Panc1 (cell line): ENCODE results near the gene REC114. TPM values are rescaled to one million over a fixed set of nuclear protein-coding genes. Genes with fewer than 3 reads are reported as not detected.
"Not testable (repeated sequence)": the region's sequence is repeated elsewhere in the genome, so short reads cannot be mapped to it uniquely, and the experiment has no call there.

Source experiments
- ATAC-seq: fragments of 200-7000 bp; cut with Tn5 transposase; 2 replicates; pipeline ENCODE4 v1.9.1; 2020; ENCODE audit warnings: mild to moderate bottlenecking, moderate library complexity
- BruUV-seq: library from RNA; stranded (reverse); fragments of 400-500 nt; replicated peaks from 2 replicates; lab custom pipeline; 2021; lab: Mats Ljungman, UMichigan
- CTCF ChIA-PET: fragments of 300-600 bp; sonication (Branson Sonifier 250); formaldehyde crosslinking; loops from one replicate; lab custom pipeline; 2022; ENCODE audit warnings: antibody characterized with exemption; lab: Charles Lee
- POLR2A ChIA-PET: fragments of 300-600 bp; sonication (Branson Sonifier 250); formaldehyde crosslinking; loops from one replicate; lab custom pipeline; 2022; ENCODE audit warnings: antibody characterized with exemption; lab: Charles Lee
- DNase-seq: peaks from one replicate; pipeline ENCODE4 v3.0.0-alpha.2; 2010; ENCODE audit warnings: low read depth, low spot score
- H3K27ac ChIP-seq: 2 replicates; pipeline ENCODE4 v1.5.1; 2011; ENCODE audit warnings: mild to moderate bottlenecking, low read length, inconsistent platforms
- H3K27me3 ChIP-seq: fragments of 200-500 bp; sonication (Bioruptor generic); 2 replicates; pipeline ENCODE4 v1.6.0; 2014; ENCODE audit warnings: low read length, inconsistent platforms; ENCODE audit not compliant: control insufficient read depth, insufficient read depth
- H3K36me3 ChIP-seq: fragments of 200-500 bp; sonication (Bioruptor generic); 2 replicates; pipeline ENCODE4 v1.5.1; 2014; ENCODE audit warnings: inconsistent platforms, mild to moderate bottlenecking, low read length, moderate library complexity; ENCODE audit not compliant: control insufficient read depth, insufficient read depth
- H3K4me1 ChIP-seq: 2 replicates; pipeline ENCODE4 v1.5.1; 2011; ENCODE audit warnings: inconsistent platforms, mild to moderate bottlenecking, low read length, moderate library complexity; ENCODE audit not compliant: control insufficient read depth, insufficient read depth
- H3K4me3 ChIP-seq, 2 experiments: 2 replicates each; pipeline ENCODE4 v1.5.1; 2011 to 2012; ENCODE audit warnings: low read depth in 2 of 2, low read length in 2 of 2, mild to moderate bottlenecking in 2 of 2, inconsistent platforms in 1 of 2, moderate library complexity in 1 of 2
- H3K9me3 ChIP-seq: fragments of 200-500 bp; sonication (Bioruptor generic); 2 replicates; pipeline ENCODE4 v1.5.1; 2014; ENCODE audit warnings: low read depth, mild to moderate bottlenecking, inconsistent platforms, low read length, moderate library complexity; ENCODE audit not compliant: control insufficient read depth, insufficient read depth
- CTCF ChIP-seq: fragments of 450-650 bp; IDR thresholded peaks from 2 replicates; pipeline ENCODE4 v1.5.1; 2017; ENCODE audit warnings: mild to moderate bottlenecking
- POLR2AphosphoS5 ChIP-seq: IDR thresholded peaks from 2 replicates; pipeline ENCODE4 v1.6.1; 2012; ENCODE audit warnings: mild to moderate bottlenecking, low read depth, low read length, moderate library complexity
- SIN3A ChIP-seq: IDR thresholded peaks from 2 replicates; pipeline ENCODE4 v1.6.1; 2012; ENCODE audit warnings: low read depth, mild to moderate bottlenecking, low read length, moderate library complexity, borderline replicate concordance; ENCODE audit not compliant: insufficient read depth
- TCF7L2 ChIP-seq: IDR thresholded peaks from 2 replicates; pipeline ENCODE4 v1.6.1; 2011; ENCODE audit warnings: mild to moderate bottlenecking, low read depth, low read length, inconsistent platforms
- in situ Hi-C: cut with HindIII; loops from 2 replicates; pipeline ENCODE4 v1.10.0; 2016; ENCODE audit warnings: low sequenced_read_pairs, low pct_unique_long_range_greater_than_20kb
- intact Hi-C: fragments of 100-400 bp; cut with micrococcal nuclease; formaldehyde crosslinking; loops from one replicate; pipeline ENCODE4 v1.10.0; 2022; ENCODE audit not compliant: unreplicated experiment
- total RNA-seq: library from RNA; stranded (reverse); gene quantifications from one replicate; pipeline ENCODE4 v1.2.1, GENCODE V29; 2021; ENCODE audit not compliant: unreplicated experiment
- TF ChIP-seq, protein P1 (sequence below), 2 experiments: IDR thresholded peaks; 2 replicates each; pipeline ENCODE4 v1.6.1; 2011 to 2012; ENCODE audit warnings: low read depth in 2 of 2, control low read depth in 1 of 2, low read length in 1 of 2, mild to moderate bottlenecking in 1 of 2, moderate library complexity in 1 of 2; ENCODE audit not compliant: insufficient read depth in 1 of 2

The REC114 gene
- total RNA-seq, 1 experiment from 2014 or later = not detected

DNA sequence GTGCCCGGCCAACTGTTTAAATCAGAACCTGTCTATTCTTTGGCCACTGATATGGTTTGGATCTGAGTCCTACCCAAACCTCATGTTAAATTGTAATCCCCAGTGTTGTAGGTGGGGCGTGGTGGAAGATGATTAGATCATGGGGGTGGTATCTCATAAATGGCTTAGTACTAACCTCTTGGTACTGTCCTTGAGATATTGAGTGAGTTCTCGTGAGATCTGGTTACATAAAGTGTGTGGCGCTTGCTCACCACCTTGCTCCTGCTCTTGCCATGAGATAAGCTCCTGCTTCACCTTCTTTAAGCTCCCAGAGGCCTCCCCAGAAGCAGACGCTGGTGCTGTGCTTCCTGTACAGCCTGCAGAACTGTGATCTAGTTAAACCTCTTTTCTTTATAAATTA, 42.4 kb downstream of the REC114 start:
- POLR2A ChIA-PET = no interaction called here
- TF ChIP-seq CTCF = no peak
- DNase-seq (no peak), ATAC-seq (no peak)
- H3K9me3 ChIP-seq = no peaks in the 10 kb centered on the region
- in situ Hi-C loops = no loop called here
- peaks cover 3% of the 10 kb centered on the region for H3K27me3 ChIP-seq
- no peak overlapping the region for H3K27ac ChIP-seq
- no peaks in the 10 kb centered on the region for H3K36me3 ChIP-seq
- no peaks in the 10 kb centered on the region for H3K4me1 ChIP-seq
- intact Hi-C loops = no loop called here
- no peak overlapping the region for H3K4me3 ChIP-seq
- BruUV-seq = no TSS peak
- CTCF ChIA-PET = no interaction called here

GRCh38 chr15:73485885-73486284, 42.9 kb downstream of the REC114 start:
- in situ Hi-C loops, BruUV-seq, CTCF ChIA-PET, DNase-seq, ATAC-seq, H3K27ac ChIP-seq, intact Hi-C loops, H3K9me3 ChIP-seq, H3K4me3 ChIP-seq, H3K27me3 ChIP-seq, H3K36me3 ChIP-seq, H3K4me1 ChIP-seq: not testable (repeated sequence)
- POLR2A ChIA-PET = interaction anchor here (0.7 kb wide), 1 partner anchor 66 kb away, joined by 3 read pairs; no protein-coding TSS in a partner anchor

- H3K36me3 ChIP-seq = no peaks in the 10 kb centered on the region
- in situ Hi-C loops (no loop called here), intact Hi-C loops (no loop called here)
- peaks cover 3% of the 10 kb centered on the region for H3K27me3 ChIP-seq
- DNase-seq (no peak), ATAC-seq (no peak)
- no TSS peak for BruUV-seq
- no peak overlapping the region for H3K4me3 ChIP-seq
- TF ChIP-seq SIN3A (no peak), POLR2AphosphoS5 (no peak), TCF7L2 (no peak), CTCF (no peak)
- TF ChIP-seq, protein P1, sequence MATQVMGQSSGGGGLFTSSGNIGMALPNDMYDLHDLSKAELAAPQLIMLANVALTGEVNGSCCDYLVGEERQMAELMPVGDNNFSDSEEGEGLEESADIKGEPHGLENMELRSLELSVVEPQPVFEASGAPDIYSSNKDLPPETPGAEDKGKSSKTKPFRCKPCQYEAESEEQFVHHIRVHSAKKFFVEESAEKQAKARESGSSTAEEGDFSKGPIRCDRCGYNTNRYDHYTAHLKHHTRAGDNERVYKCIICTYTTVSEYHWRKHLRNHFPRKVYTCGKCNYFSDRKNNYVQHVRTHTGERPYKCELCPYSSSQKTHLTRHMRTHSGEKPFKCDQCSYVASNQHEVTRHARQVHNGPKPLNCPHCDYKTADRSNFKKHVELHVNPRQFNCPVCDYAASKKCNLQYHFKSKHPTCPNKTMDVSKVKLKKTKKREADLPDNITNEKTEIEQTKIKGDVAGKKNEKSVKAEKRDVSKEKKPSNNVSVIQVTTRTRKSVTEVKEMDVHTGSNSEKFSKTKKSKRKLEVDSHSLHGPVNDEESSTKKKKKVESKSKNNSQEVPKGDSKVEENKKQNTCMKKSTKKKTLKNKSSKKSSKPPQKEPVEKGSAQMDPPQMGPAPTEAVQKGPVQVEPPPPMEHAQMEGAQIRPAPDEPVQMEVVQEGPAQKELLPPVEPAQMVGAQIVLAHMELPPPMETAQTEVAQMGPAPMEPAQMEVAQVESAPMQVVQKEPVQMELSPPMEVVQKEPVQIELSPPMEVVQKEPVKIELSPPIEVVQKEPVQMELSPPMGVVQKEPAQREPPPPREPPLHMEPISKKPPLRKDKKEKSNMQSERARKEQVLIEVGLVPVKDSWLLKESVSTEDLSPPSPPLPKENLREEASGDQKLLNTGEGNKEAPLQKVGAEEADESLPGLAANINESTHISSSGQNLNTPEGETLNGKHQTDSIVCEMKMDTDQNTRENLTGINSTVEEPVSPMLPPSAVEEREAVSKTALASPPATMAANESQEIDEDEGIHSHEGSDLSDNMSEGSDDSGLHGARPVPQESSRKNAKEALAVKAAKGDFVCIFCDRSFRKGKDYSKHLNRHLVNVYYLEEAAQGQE (IDR thresholded peaks at IDR 0.05; ENCODE audit: insufficient read depth in 1 of 2, low read depth in 2 of 2, low read length in 1 of 2) = no peak
- POLR2A ChIA-PET = no interaction called here
- H3K4me1 ChIP-seq = no peaks in the 10 kb centered on the region
- no peak overlapping the region for H3K27ac ChIP-seq
- CTCF ChIA-PET = no interaction called here
- no peaks in the 10 kb centered on the region for H3K9me3 ChIP-seq
Measured at GRCh38 chr15:73488698-73489097, 45.7 kb downstream of the REC114 start.
